GM12873 (cell line): ENCODE measurements around the gene MIGA2.

Experiments
- CTCF ChIP-seq: IDR thresholded peaks from 2 replicates; pipeline ENCODE4 v1.5.1; 2012; ENCODE audit warnings: low read depth, mild to moderate bottlenecking, moderate library complexity, low read length, control low read depth; ENCODE audit not compliant: insufficient read depth; ENCODE audit errors: missing control alignments

MIGA2 gene

GRCh38 chr9:129111528-129112151 is 75.2 kb downstream of the MIGA2 start:
- TF ChIP-seq CTCF: no peak

- no peak for TF ChIP-seq CTCF
Observed at GRCh38 chr9:129113645-129114304, 77.3 kb downstream of the MIGA2 start.

GRCh38 chr9:129118799-129119198 is 82.4 kb downstream of the MIGA2 start:
- TF ChIP-seq CTCF: no peak

- no peak for TF ChIP-seq CTCF
Observed at GRCh38 chr9:129121483-129121882, 85.1 kb downstream of the MIGA2 start.
